Activated naive CD8-positive, alpha-beta T cell (primary cell): ENCODE measurements around the gene OR52N2.

Source experiments
- H3K27ac Mint-ChIP-seq: one replicate; pipeline ENCODE4 v1.8.0; 2021; ENCODE audit warnings: mixed read lengths
- H3K27me3 Mint-ChIP-seq: one replicate; pipeline ENCODE4 v1.8.0; 2021; ENCODE audit warnings: mixed read lengths
- H3K36me3 Mint-ChIP-seq: one replicate; pipeline ENCODE4 v1.8.0; 2021; ENCODE audit warnings: mixed read lengths
- H3K4me1 Mint-ChIP-seq: one replicate; pipeline ENCODE4 v1.8.0; 2021; ENCODE audit warnings: low read depth, mixed read lengths
- H3K4me3 Mint-ChIP-seq: one replicate; pipeline ENCODE4 v1.8.0; 2021; ENCODE audit warnings: mild to moderate bottlenecking, mixed read lengths
- H3K9me3 Mint-ChIP-seq: one replicate; pipeline ENCODE4 v1.8.0; 2021; ENCODE audit warnings: low read depth, mixed read lengths

The OR52N2 gene

GRCh38 chr11:5841797-5842196, 33.1 kb downstream of the OR52N2 start, which contains the start of gene OR52E6:
TSS of gene OR52E6 (minus strand) at chr11:5841897. CDS start at chr11:5841897, 0 bp downstream.
- H3K27me3 Mint-ChIP-seq = peaks cover 29% of the 10 kb centered on the region
- no peak within 1 kb of the TSS for H3K27ac Mint-ChIP-seq
- H3K4me3 Mint-ChIP-seq = no peak within 1 kb of the TSS
- no peaks in the 10 kb centered on the region for H3K36me3 Mint-ChIP-seq
- H3K4me1 Mint-ChIP-seq = no peaks in the 10 kb centered on the region
- H3K9me3 Mint-ChIP-seq = no peaks in the 10 kb centered on the region

GRCh38 chr11:5846701-5847100, 38.0 kb downstream of the OR52N2 start:
- Mint-ChIP-seq H3K27me3 (peaks cover 7% of the 10 kb centered on the region), H3K4me3 (no peak overlapping the region), H3K4me1 (no peaks in the 10 kb centered on the region), H3K9me3 (no peaks in the 10 kb centered on the region), H3K27ac (no peak overlapping the region), H3K36me3 (no peaks in the 10 kb centered on the region)

- Mint-ChIP-seq H3K4me1 (no peaks in the 10 kb centered on the region), H3K9me3 (no peaks in the 10 kb centered on the region), H3K27ac (no peak overlapping the region), H3K27me3 (peaks cover 7% of the 10 kb centered on the region), H3K4me3 (no peak overlapping the region), H3K36me3 (no peaks in the 10 kb centered on the region)
Observed at GRCh38 chr11:5847711-5848110, 39.0 kb downstream of the OR52N2 start.

- Mint-ChIP-seq H3K4me3 (no peak overlapping the region), H3K9me3 (no peaks in the 10 kb centered on the region), H3K4me1 (no peaks in the 10 kb centered on the region), H3K36me3 (no peaks in the 10 kb centered on the region), H3K27me3 (peaks cover 11% of the 10 kb centered on the region), H3K27ac (no peak overlapping the region)
Observed at GRCh38 chr11:5851002-5851401, 42.3 kb downstream of the OR52N2 start.

- Mint-ChIP-seq H3K36me3 (no peaks in the 10 kb centered on the region), H3K27me3 (peaks cover 8% of the 10 kb centered on the region), H3K4me1 (no peaks in the 10 kb centered on the region), H3K9me3 (no peaks in the 10 kb centered on the region), H3K4me3 (no peak within 1 kb of the TSS), H3K27ac (no peak within 1 kb of the TSS)
Observed at GRCh38 chr11:5857590-5857989, 48.9 kb downstream of the OR52N2 start, which contains the start of gene OR52E8. TSS of gene OR52E8 (minus strand) at chr11:5857690. CDS start at chr11:5857690, 0 bp downstream.

- Mint-ChIP-seq H3K27me3 (peaks cover 14% of the 10 kb centered on the region), H3K4me3 (no peak overlapping the region), H3K4me1 (no peaks in the 10 kb centered on the region), H3K36me3 (no peaks in the 10 kb centered on the region), H3K9me3 (peaks cover 5% of the 10 kb centered on the region), H3K27ac (no peak overlapping the region)
Observed at GRCh38 chr11:5865826-5866225, 57.1 kb downstream of the OR52N2 start.
